ENCODE data around the gene MFGE8.

The MFGE8 gene

GRCh38 chr15:88866295-88866881 is 46.8 kb downstream of the MFGE8 start:
- Histone ChIP-seq H3K27me3 (ENCODE audit: low read length) (no peaks in the 10 kb centered on the region), H3K79me2 (ENCODE audit: insufficient read depth, low read length) (no peaks in the 10 kb centered on the region), H2AFZ (ENCODE audit: low read depth, low read length, severe bottlenecking) (no peak overlapping the region), H3K9me2 (replicated peaks; ENCODE audit: insufficient read depth, low read length) (no peaks in the 10 kb centered on the region), H4K20me1 (ENCODE audit: low read depth, low read length) (no peaks in the 10 kb centered on the region), H3K4me3 (ENCODE audit: insufficient read depth, low read length, poor library complexity, severe bottlenecking) (no peak overlapping the region), H3K9ac (ENCODE audit: low read length) (no peak overlapping the region), H3K4me2 (ENCODE audit: low read depth, low read length, poor library complexity, severe bottlenecking) (no peak overlapping the region), H3F3A (ENCODE audit: insufficient read depth) (no peaks in the 10 kb centered on the region), H3K27ac (ENCODE audit: low read depth, low read length) (no peak overlapping the region), H3K36me3 (ENCODE audit: low read length) (no peaks in the 10 kb centered on the region), H3K9me3 (ENCODE audit: insufficient read depth, low read length) (no peaks in the 10 kb centered on the region)
- TF ChIP-seq CTCF (IDR thresholded peaks at IDR 0.05; ENCODE audit: insufficient read depth, low read length, poor library complexity, severe bottlenecking) (no peak), EZH2phosphoT487 (conservative IDR thresholded peaks at IDR 0.05; ENCODE audit: low read length) (no peak)

- H4K20me1 ChIP-seq (ENCODE audit: low read depth, low read length): no peaks in the 10 kb centered on the region
- TF ChIP-seq EZH2phosphoT487 (conservative IDR thresholded peaks at IDR 0.05; ENCODE audit: low read length): no peak
- no peak for TF ChIP-seq CTCF (IDR thresholded peaks at IDR 0.05; ENCODE audit: insufficient read depth, low read length, poor library complexity, severe bottlenecking)
- H3K9me3 ChIP-seq (ENCODE audit: insufficient read depth, low read length): no peaks in the 10 kb centered on the region
- H3K27me3 ChIP-seq (ENCODE audit: low read length): no peaks in the 10 kb centered on the region
- H2AFZ ChIP-seq (ENCODE audit: low read depth, low read length, severe bottlenecking): no peak overlapping the region
- no peak overlapping the region for H3K4me3 ChIP-seq (ENCODE audit: insufficient read depth, low read length, poor library complexity, severe bottlenecking)
- no peak overlapping the region for H3K4me2 ChIP-seq (ENCODE audit: low read depth, low read length, poor library complexity, severe bottlenecking)
- no peak overlapping the region for H3K9ac ChIP-seq (ENCODE audit: low read length)
- no peaks in the 10 kb centered on the region for H3K36me3 ChIP-seq (ENCODE audit: low read length)
- no peaks in the 10 kb centered on the region for H3K79me2 ChIP-seq (ENCODE audit: insufficient read depth, low read length)
- H3K9me2 ChIP-seq (replicated peaks; ENCODE audit: insufficient read depth, low read length): no peaks in the 10 kb centered on the region
- H3F3A ChIP-seq (ENCODE audit: insufficient read depth): no peaks in the 10 kb centered on the region
- H3K27ac ChIP-seq (ENCODE audit: low read depth, low read length): no peak overlapping the region
These were observed 47.6 kb downstream of the MFGE8 start for GRCh38 chr15:88865498-88866099.

- Histone ChIP-seq H3K27me3 (ENCODE audit: low read length) (no peaks in the 10 kb centered on the region), H2AFZ (ENCODE audit: low read depth, low read length, severe bottlenecking) (no peak overlapping the region), H3F3A (ENCODE audit: insufficient read depth) (no peaks in the 10 kb centered on the region), H3K79me2 (ENCODE audit: insufficient read depth, low read length) (no peaks in the 10 kb centered on the region), H3K4me2 (ENCODE audit: low read depth, low read length, poor library complexity, severe bottlenecking) (no peak overlapping the region), H3K27ac (ENCODE audit: low read depth, low read length) (no peak overlapping the region), H3K4me3 (ENCODE audit: insufficient read depth, low read length, poor library complexity, severe bottlenecking) (no peak overlapping the region), H3K9me2 (replicated peaks; ENCODE audit: insufficient read depth, low read length) (no peaks in the 10 kb centered on the region), H3K9me3 (ENCODE audit: insufficient read depth, low read length) (no peaks in the 10 kb centered on the region), H4K20me1 (ENCODE audit: low read depth, low read length) (no peaks in the 10 kb centered on the region), H3K36me3 (ENCODE audit: low read length) (no peaks in the 10 kb centered on the region), H3K9ac (ENCODE audit: low read length) (no peak overlapping the region)
- TF ChIP-seq EZH2phosphoT487 (conservative IDR thresholded peaks at IDR 0.05; ENCODE audit: low read length) (no peak), CTCF (IDR thresholded peaks at IDR 0.05; ENCODE audit: insufficient read depth, low read length, poor library complexity, severe bottlenecking) (no peak)
These were observed 48.2 kb downstream of the MFGE8 start for GRCh38 chr15:88864861-88865497.
